ENCODE data around the gene MAPKAPK2.

The MAPKAPK2 gene

GRCh38 chr1:206705726-206706297, 21.1 kb downstream of the MAPKAPK2 start:
- DNase-seq, result peak; percentile 55

GRCh38 chr1:206706298-206706791, 21.6 kb downstream of the MAPKAPK2 start:
- peak; percentile 78 for DNase-seq

GRCh38 chr1:206706806-206707366, 22.2 kb downstream of the MAPKAPK2 start:
- DNase-seq, result no peak

GRCh38 chr1:206708058-206708457, 23.4 kb downstream of the MAPKAPK2 start:
- no peak for DNase-seq

- DNase-seq, result no peak
Measured at GRCh38 chr1:206708882-206709281, 24.2 kb downstream of the MAPKAPK2 start.

- no peak for DNase-seq
Measured at GRCh38 chr1:206709322-206709721, 24.6 kb downstream of the MAPKAPK2 start.

- no peak for DNase-seq
Measured at GRCh38 chr1:206709772-206710459, 25.2 kb downstream of the MAPKAPK2 start.

GRCh38 chr1:206710460-206710823, 25.7 kb downstream of the MAPKAPK2 start:
- DNase-seq, result no peak

- no peak for DNase-seq
Measured at GRCh38 chr1:206713070-206713469, 28.4 kb downstream of the MAPKAPK2 start.

- no peak for DNase-seq
Measured at GRCh38 chr1:206713910-206714312, 29.2 kb downstream of the MAPKAPK2 start.

- DNase-seq, result no peak
Measured at GRCh38 chr1:206714331-206715058, 29.8 kb downstream of the MAPKAPK2 start.

GRCh38 chr1:206715120-206715519, 30.4 kb downstream of the MAPKAPK2 start:
- no peak for DNase-seq

- DNase-seq, result no peak
Measured at GRCh38 chr1:206715552-206716158, 30.9 kb downstream of the MAPKAPK2 start.

GRCh38 chr1:206716159-206716869, 31.6 kb downstream of the MAPKAPK2 start:
- no peak for DNase-seq

GRCh38 chr1:206716870-206717673, 32.4 kb downstream of the MAPKAPK2 start:
- DNase-seq, result no peak

GRCh38 chr1:206717674-206717989, 32.9 kb downstream of the MAPKAPK2 start:
- DNase-seq, result no peak

- DNase-seq, result no peak
Measured at GRCh38 chr1:206719169-206719839, 34.6 kb downstream of the MAPKAPK2 start.

- no peak for DNase-seq
Measured at GRCh38 chr1:206721454-206721853, 36.7 kb downstream of the MAPKAPK2 start.

- DNase-seq, result no peak
Measured at GRCh38 chr1:206722751-206723461, 38.2 kb downstream of the MAPKAPK2 start.

GRCh38 chr1:206723462-206723804, 38.7 kb downstream of the MAPKAPK2 start:
- no peak for DNase-seq

All from NCI-H146 (cell line).